CD4-positive, CD25-positive, alpha-beta regulatory T cell (primary cell): ENCODE results near the gene ZNF778. TPM values are rescaled to one million over a fixed set of nuclear protein-coding genes. Genes with fewer than 3 reads are reported as not detected.
A peak's percentile ranks its signal among the peaks of the same experiment; 100 is the strongest.
"Not testable (repeated sequence)": the region's sequence is repeated elsewhere in the genome, so short reads cannot be mapped to it uniquely, and the experiment has no call there.

Experiments
- ATAC-seq, 2 donors: fragments of 150-1000 bp; cut with Tn5 transposase; one replicate each; pipeline ENCODE4 v1.10.0; 2021; ENCODE audit warnings: low read depth in 2 of 2, moderate number of reproducible peaks in 2 of 2, moderate library complexity in 1 of 2
- DNase-seq, 3 donors: peaks; one replicate each; pipeline versions ENCODE4 v3.0.0 to v3.0.0-alpha.2; 2012 to 2022; ENCODE audit warnings: mixed read lengths in 1 of 3
- H3K27ac ChIP-seq: one replicate; pipeline ENCODE4 v1.7.0; 2013; ENCODE audit warnings: mild to moderate bottlenecking, low read length; ENCODE audit not compliant: insufficient read depth, poor library complexity, severe bottlenecking
- H3K27me3 ChIP-seq: one replicate; pipeline ENCODE4 v1.7.0; 2013; ENCODE audit warnings: low read length; ENCODE audit not compliant: control insufficient read depth, insufficient read depth
- H3K36me3 ChIP-seq: one replicate; pipeline ENCODE4 v1.7.0; 2013; ENCODE audit warnings: mild to moderate bottlenecking, low read length, moderate library complexity; ENCODE audit not compliant: control insufficient read depth, insufficient read depth
- H3K4me1 ChIP-seq: 2 replicates; pipeline ENCODE4 v1.7.0; 2013; ENCODE audit warnings: mild to moderate bottlenecking, low read length; ENCODE audit not compliant: insufficient read depth, control insufficient read depth, poor library complexity, severe bottlenecking
- H3K4me3 ChIP-seq: one replicate; pipeline ENCODE4 v1.7.0; 2013; ENCODE audit warnings: low read depth, mild to moderate bottlenecking, low read length, moderate library complexity
- H3K9me3 ChIP-seq, 2 experiments: 1 replicate in 1 of 2; 2 replicates in 1 of 2; pipeline ENCODE4 v1.7.0; 2013; ENCODE audit warnings: low read length in 2 of 2, mild to moderate bottlenecking in 1 of 2, moderate library complexity in 1 of 2; ENCODE audit not compliant: control insufficient read depth in 2 of 2
- H3K27ac Mint-ChIP-seq, 3 donors: one replicate each; pipeline ENCODE4 v1.8.0; 2020 to 2022; ENCODE audit warnings: mild to moderate bottlenecking in 3 of 3, mixed read lengths in 3 of 3, moderate library complexity in 2 of 3
- H3K27me3 Mint-ChIP-seq: one replicate; pipeline ENCODE4 v1.8.0; 2022; ENCODE audit warnings: mild to moderate bottlenecking, mixed read lengths
- H3K36me3 Mint-ChIP-seq: one replicate; pipeline ENCODE4 v1.8.0; 2020; ENCODE audit warnings: mixed read lengths
- H3K4me1 Mint-ChIP-seq, 4 donors: one replicate each; pipeline ENCODE4 v1.8.0; 2020 to 2022; ENCODE audit warnings: mixed read lengths in 4 of 4, mild to moderate bottlenecking in 1 of 4
- H3K4me3 Mint-ChIP-seq, 4 donors: one replicate each; pipeline ENCODE4 v1.8.0; 2020 to 2022; ENCODE audit warnings: mild to moderate bottlenecking in 4 of 4, mixed read lengths in 4 of 4, moderate library complexity in 3 of 4
- H3K9me3 Mint-ChIP-seq, 7 donors: one replicate each; pipeline ENCODE4 v1.8.0; 2020 to 2022; ENCODE audit warnings: mixed read lengths in 7 of 7, mild to moderate bottlenecking in 3 of 7, moderate library complexity in 2 of 7
- polyA plus RNA-seq, 4 donors: library from polyadenylated mRNA; unstranded; fragments of 300-500 nt; fragmentation: Illumina TruSeq; gene quantifications; one replicate each; pipeline ENCODE4 v1.2.3, GENCODE V29; 2021
- total RNA-seq: library from RNA; stranded (reverse); gene quantifications from one replicate; pipeline ENCODE4 v1.2.3, GENCODE V29; 2022

The ZNF778 gene
- total and polyA plus RNA-seq, 5 donors from 2014 or later: 3.3 to 7.9 (median 4.5) TPM

DNA sequence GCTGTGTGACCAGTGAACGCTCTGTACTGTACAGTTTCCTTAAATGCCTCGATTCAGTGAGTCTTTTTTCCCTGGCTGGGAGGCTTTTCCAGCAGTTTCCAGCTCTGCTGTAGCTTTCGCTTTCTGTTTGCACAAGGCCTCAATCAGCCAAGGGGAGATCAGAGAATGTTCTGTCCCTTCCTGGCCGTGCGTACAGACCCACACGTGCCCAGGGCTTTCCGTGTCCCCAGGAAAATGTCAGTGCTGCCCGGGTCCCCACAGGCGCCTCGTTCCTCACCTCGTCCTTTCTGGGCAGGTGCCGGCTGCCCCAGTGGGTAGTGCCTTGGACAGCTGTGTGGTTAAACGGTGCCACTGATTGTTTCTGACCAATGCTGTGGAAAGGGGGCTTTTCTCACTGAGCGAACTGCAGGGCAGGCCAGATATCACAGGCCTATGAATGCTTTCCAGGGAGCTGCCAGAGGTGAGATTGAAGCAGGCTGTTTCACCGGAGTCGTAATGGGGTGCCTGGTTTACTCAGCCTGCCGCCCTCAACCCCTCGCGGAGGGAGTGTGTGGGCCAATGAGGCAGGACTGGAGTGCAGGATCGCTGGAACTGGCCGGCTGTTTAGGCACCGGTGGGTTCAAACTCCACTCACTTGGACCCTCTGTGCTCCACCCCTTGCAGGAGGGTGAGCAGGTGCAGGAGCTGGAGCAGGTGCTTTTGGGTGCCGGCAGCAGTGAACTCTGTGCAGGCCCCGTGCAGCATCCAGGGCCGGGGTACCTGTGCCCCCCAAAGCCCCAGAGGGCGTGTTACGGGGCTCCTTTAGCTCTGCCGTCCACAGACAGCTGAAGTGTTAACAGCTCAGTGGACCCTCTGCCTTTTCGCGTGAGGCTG, 44.4 kb downstream of the ZNF778 start:
- Mint-ChIP-seq H3K27ac (peak overlapping the region in 2 of 3 donors; percentile 21 to 64), H3K4me1 (peaks cover 5 to 15% (median 11%) of the 10 kb centered on the region in 4 donors), H3K36me3 (no peaks in the 10 kb centered on the region), H3K27me3 (peaks cover 19% of the 10 kb centered on the region), H3K9me3 (peaks cover 0 to 6% (median 0%) of the 10 kb centered on the region in 7 donors), H3K4me3 (peak overlapping the region in 2 of 4 donors; percentile 14 to 65)
- Histone ChIP-seq H3K27me3 (peaks cover 5% of the 10 kb centered on the region), H3K4me3 (no peak overlapping the region), H3K36me3 (peaks cover 4% of the 10 kb centered on the region), H3K27ac (no peak overlapping the region), H3K4me1 (peaks cover 9% of the 10 kb centered on the region), H3K9me3 (no peaks in the 10 kb centered on the region)
- no peak for ATAC-seq
- DNase-seq: no peak

- DNase-seq: no peak
- Histone ChIP-seq H3K4me3 (no peak overlapping the region), H3K27ac (no peak overlapping the region), H3K27me3 (no peaks in the 10 kb centered on the region), H3K36me3 (peaks cover 22% of the 10 kb centered on the region), H3K4me1 (no peaks in the 10 kb centered on the region), H3K9me3 (no peaks in the 10 kb centered on the region)
- peaks cover 0 to 4% (median 0%) of the 10 kb centered on the region in 7 donors for H3K9me3 Mint-ChIP-seq
- H3K27me3 Mint-ChIP-seq: no peaks in the 10 kb centered on the region
- ATAC-seq: no peak
- H3K27ac Mint-ChIP-seq: no peak overlapping the region
- peak overlapping the region in 1 of 4 donors; percentile 21 for H3K4me3 Mint-ChIP-seq
- H3K4me1 Mint-ChIP-seq: peaks cover 0 to 6% (median 4%) of the 10 kb centered on the region in 4 donors
- peaks cover 5% of the 10 kb centered on the region for H3K36me3 Mint-ChIP-seq
Measured at GRCh38 chr16:89264800-89265550, 47.5 kb downstream of the ZNF778 start.

- Mint-ChIP-seq H3K4me1 (peaks cover 0 to 6% (median 4%) of the 10 kb centered on the region in 4 donors), H3K9me3 (peaks cover 0 to 4% (median 0%) of the 10 kb centered on the region in 7 donors), H3K36me3 (peaks cover 5% of the 10 kb centered on the region), H3K27ac (no peak overlapping the region), H3K27me3 (no peaks in the 10 kb centered on the region), H3K4me3 (no peak overlapping the region)
- DNase-seq (no peak), ATAC-seq (no peak)
- Histone ChIP-seq H3K27ac (no peak overlapping the region), H3K27me3 (no peaks in the 10 kb centered on the region), H3K4me1 (no peaks in the 10 kb centered on the region), H3K9me3 (no peaks in the 10 kb centered on the region), H3K4me3 (no peak overlapping the region), H3K36me3 (peaks cover 29% of the 10 kb centered on the region)
Measured at GRCh38 chr16:89265647-89266046, 48.1 kb downstream of the ZNF778 start.

- H3K36me3 ChIP-seq: peaks cover 38% of the 10 kb centered on the region
- Mint-ChIP-seq H3K4me1 (peaks cover 0 to 2% (median under 1%) of the 10 kb centered on the region in 4 donors), H3K9me3 (peaks cover 0 to 4% (median 0%) of the 10 kb centered on the region in 7 donors), H3K27me3 (no peaks in the 10 kb centered on the region), H3K27ac (no peak overlapping the region), H3K36me3 (peaks cover 9% of the 10 kb centered on the region), H3K4me3 (no peak overlapping the region)
- no peaks in the 10 kb centered on the region for H3K27me3 ChIP-seq
- H3K4me3 ChIP-seq: no peak overlapping the region
- H3K9me3 ChIP-seq: no peaks in the 10 kb centered on the region
- no peaks in the 10 kb centered on the region for H3K4me1 ChIP-seq
- DNase-seq (no peak), ATAC-seq (no peak)
- no peak overlapping the region for H3K27ac ChIP-seq
Measured at GRCh38 chr16:89266521-89267134, 49.1 kb downstream of the ZNF778 start.

DNA sequence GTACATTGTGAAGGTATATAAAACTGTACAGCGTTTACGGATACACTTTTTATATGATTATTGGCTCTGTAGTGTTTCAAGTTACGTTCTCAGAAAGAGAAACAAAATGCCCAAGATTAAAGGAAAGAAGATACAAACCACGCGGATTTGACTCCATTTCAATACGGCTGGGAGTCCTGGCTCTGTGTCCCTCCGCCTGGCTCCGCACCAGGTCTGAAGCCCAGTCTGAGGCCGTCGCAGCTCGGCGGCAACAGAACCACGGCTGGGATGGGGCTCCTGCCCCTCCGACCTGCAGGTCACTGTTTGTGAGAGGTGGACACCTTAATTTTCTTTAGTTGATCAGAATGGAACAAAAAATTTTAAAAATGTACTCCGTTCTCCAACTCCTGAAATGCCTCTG, 50.2 kb downstream of the ZNF778 start:
- not testable (repeated sequence) for H3K27me3 Mint-ChIP-seq, H3K4me3 ChIP-seq, H3K9me3 ChIP-seq, H3K27ac ChIP-seq, H3K4me1 ChIP-seq, H3K9me3 Mint-ChIP-seq, H3K4me3 Mint-ChIP-seq, H3K27ac Mint-ChIP-seq, ATAC-seq, DNase-seq, H3K4me1 Mint-ChIP-seq, H3K27me3 ChIP-seq
- peaks cover 47% of the 10 kb centered on the region for H3K36me3 ChIP-seq
- peaks cover 18% of the 10 kb centered on the region for H3K36me3 Mint-ChIP-seq

DNA sequence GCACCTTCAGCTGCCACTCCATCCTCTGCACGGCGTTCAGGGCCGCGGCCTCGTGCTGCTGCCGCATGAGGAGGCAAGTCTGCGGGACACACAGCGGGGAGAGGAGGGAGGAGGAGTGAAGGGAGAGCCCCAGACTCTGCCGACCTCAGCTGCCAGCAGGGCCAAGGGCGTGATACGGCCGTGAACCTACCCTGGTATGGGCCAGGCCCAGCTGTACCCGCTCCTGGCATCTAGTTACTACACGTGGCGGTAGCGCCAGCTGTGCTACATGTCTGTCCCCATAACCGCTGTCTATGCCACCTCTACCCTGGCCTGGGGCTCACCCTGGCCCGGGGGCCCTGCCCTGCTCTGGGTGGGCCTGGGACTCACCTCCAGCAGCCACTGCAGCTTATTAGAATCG, 51.1 kb downstream of the ZNF778 start:
- H3K9me3 ChIP-seq: no peaks in the 10 kb centered on the region
- no peaks in the 10 kb centered on the region for H3K27me3 ChIP-seq
- H3K4me3 ChIP-seq: no peak overlapping the region
- peaks cover 0 to 5% (median 0%) of the 10 kb centered on the region in 7 donors for H3K9me3 Mint-ChIP-seq
- peaks cover 56% of the 10 kb centered on the region for H3K36me3 ChIP-seq
- H3K27ac Mint-ChIP-seq: no peak overlapping the region
- no peaks in the 10 kb centered on the region for H3K4me1 ChIP-seq
- peaks cover 26% of the 10 kb centered on the region for H3K36me3 Mint-ChIP-seq
- peaks cover 0 to 2% (median under 1%) of the 10 kb centered on the region in 4 donors for H3K4me1 Mint-ChIP-seq
- DNase-seq: no peak
- no peaks in the 10 kb centered on the region for H3K27me3 Mint-ChIP-seq
- H3K27ac ChIP-seq: no peak overlapping the region
- no peak overlapping the region for H3K4me3 Mint-ChIP-seq
- ATAC-seq: no peak

DNA sequence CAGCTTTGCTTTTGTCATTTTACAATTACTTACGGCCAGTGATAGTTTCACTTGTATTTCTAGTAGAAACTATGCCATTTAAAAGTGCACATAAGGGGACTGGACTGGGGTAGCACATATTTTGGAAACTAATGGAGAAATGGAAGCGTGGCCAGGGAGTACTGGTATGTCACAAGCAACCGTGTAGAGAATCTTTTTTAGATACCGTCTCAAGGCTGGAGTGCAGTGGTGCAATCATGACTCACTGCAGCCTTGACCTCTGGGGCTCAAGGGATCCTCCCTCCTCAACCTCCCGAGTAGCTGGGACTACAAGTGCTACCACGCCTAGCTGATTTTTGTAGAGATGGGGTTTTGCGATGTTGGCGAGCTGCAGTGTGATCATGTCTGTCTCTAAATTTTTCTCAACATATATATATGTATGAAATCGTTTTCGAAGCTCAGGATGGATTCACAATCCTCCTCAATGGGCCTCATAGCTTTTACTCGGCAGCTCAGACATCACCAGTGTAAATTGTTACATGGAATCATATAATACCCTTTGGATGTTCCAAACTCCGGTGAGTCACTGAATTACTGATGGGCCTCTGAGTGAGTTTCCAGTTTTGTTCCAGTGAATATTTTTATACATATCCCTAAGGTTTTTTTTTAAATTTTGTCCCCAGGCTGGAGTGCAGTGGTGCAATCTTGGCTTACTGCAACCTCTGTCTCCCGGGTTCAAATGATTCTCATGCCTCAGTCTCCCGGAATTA, 51.7 kb downstream of the ZNF778 start:
- no peaks in the 10 kb centered on the region for H3K4me1 ChIP-seq
- H3K36me3 Mint-ChIP-seq: peaks cover 29% of the 10 kb centered on the region
- no peak overlapping the region for H3K4me3 ChIP-seq
- no peak overlapping the region for H3K27ac Mint-ChIP-seq
- H3K4me3 Mint-ChIP-seq: no peak overlapping the region
- H3K27ac ChIP-seq: no peak overlapping the region
- H3K36me3 ChIP-seq: peaks cover 61% of the 10 kb centered on the region
- no peaks in the 10 kb centered on the region for H3K27me3 ChIP-seq
- peaks cover 0 to 3% (median under 1%) of the 10 kb centered on the region in 4 donors for H3K4me1 Mint-ChIP-seq
- ATAC-seq: no peak
- no peaks in the 10 kb centered on the region for H3K27me3 Mint-ChIP-seq
- H3K9me3 Mint-ChIP-seq: peaks cover 0 to 5% (median 0%) of the 10 kb centered on the region in 7 donors
- H3K9me3 ChIP-seq: no peaks in the 10 kb centered on the region
- no peak for DNase-seq
